HuH-7 (cell line): ENCODE results near the gene ALK.

Source experiments
- DNase-seq: peaks from one replicate; pipeline ENCODE4 v3.0.0; 2011; ENCODE audit warnings: low spot score

ALK gene

GRCh38 chr2:29447513-29447912 is 473.9 kb downstream of the ALK start:
- no peak for DNase-seq

- DNase-seq = no peak
Measured at GRCh38 chr2:29446847-29447246, 474.5 kb downstream of the ALK start.

- no peak for DNase-seq
Measured at GRCh38 chr2:29444150-29444549, 477.2 kb downstream of the ALK start.

GRCh38 chr2:29443627-29444026 is 477.8 kb downstream of the ALK start:
- DNase-seq = no peak

GRCh38 chr2:29443151-29443550 is 478.2 kb downstream of the ALK start:
- DNase-seq = no peak

- no peak for DNase-seq
Measured at GRCh38 chr2:29440921-29441623, 480.3 kb downstream of the ALK start.

GRCh38 chr2:29433920-29434319 is 487.5 kb downstream of the ALK start:
- no peak for DNase-seq

GRCh38 chr2:29433128-29433527 is 488.3 kb downstream of the ALK start:
- no peak for DNase-seq

- no peak for DNase-seq
Measured at GRCh38 chr2:29431485-29431884, 489.9 kb downstream of the ALK start.

- DNase-seq = no peak
Measured at GRCh38 chr2:29430382-29431112, 490.8 kb downstream of the ALK start.

- DNase-seq = no peak
Measured at GRCh38 chr2:29426354-29426753, 495.0 kb downstream of the ALK start.

- DNase-seq = no peak
Measured at GRCh38 chr2:29425866-29426265, 495.5 kb downstream of the ALK start.

GRCh38 chr2:29423061-29423666 is 498.2 kb downstream of the ALK start:
- DNase-seq = no peak

- no peak for DNase-seq
Measured at GRCh38 chr2:29420999-29421782, 500.2 kb downstream of the ALK start.

- no peak for DNase-seq
Measured at GRCh38 chr2:29420464-29420863, 500.9 kb downstream of the ALK start.

- no peak for DNase-seq
Measured at GRCh38 chr2:29417630-29418029, 503.8 kb downstream of the ALK start.

GRCh38 chr2:29412197-29412925 is 509.0 kb downstream of the ALK start:
- DNase-seq = no peak

GRCh38 chr2:29405707-29406106 is 515.7 kb downstream of the ALK start:
- no peak for DNase-seq

- DNase-seq = no peak
Measured at GRCh38 chr2:29405266-29405665, 516.1 kb downstream of the ALK start.

- no peak for DNase-seq
Measured at GRCh38 chr2:29401994-29402393, 519.4 kb downstream of the ALK start.

- no peak for DNase-seq
Measured at GRCh38 chr2:29400930-29401653, 520.3 kb downstream of the ALK start.
